Thyroid gland (tissue), 4 donors: ENCODE measurements around the gene ATIC.

Experiments
- CTCF ChIP-seq, 6 experiments: fragments of 200-600 bp in 3 of 6; fragments of 450-650 bp in 3 of 6; sonication (generic) in 3 of 6; IDR thresholded peaks; one replicate each; pipeline ENCODE4 v1.5.1; 2016 to 2019; ENCODE audit warnings: antibody characterized with exemption in 6 of 6, mild to moderate bottlenecking in 2 of 6, inconsistent platforms in 1 of 6, moderate library complexity in 1 of 6
- POLR2A ChIP-seq, 2 donors: fragments of 450-650 bp; IDR thresholded peaks; one replicate each; pipeline ENCODE4 v1.6.1; 2017; ENCODE audit warnings: antibody characterized with exemption in 2 of 2, mild to moderate bottlenecking in 2 of 2, moderate library complexity in 1 of 2

- TF ChIP-seq CTCF (IDR thresholded peaks at IDR 0.05) (no peak), POLR2A (IDR thresholded peaks at IDR 0.05) (no peak)
Observed at GRCh38 chr2:215374642-215375466, 63.0 kb downstream of the ATIC start.
